GM18517 (cell line): ENCODE measurements around the gene XAF1.
"Not testable (repeated sequence)": the region's sequence is repeated elsewhere in the genome, so short reads cannot be mapped to it uniquely, and the experiment has no call there.

ENCODE experiments used
- ATAC-seq: cut with Tn5 transposase; IDR thresholded peaks from one replicate; pipeline ENCODE4 v1.9.1; 2021; ENCODE audit warnings: mild to moderate bottlenecking, moderate library complexity; ENCODE audit not compliant: unreplicated experiment

The XAF1 gene, protein sequence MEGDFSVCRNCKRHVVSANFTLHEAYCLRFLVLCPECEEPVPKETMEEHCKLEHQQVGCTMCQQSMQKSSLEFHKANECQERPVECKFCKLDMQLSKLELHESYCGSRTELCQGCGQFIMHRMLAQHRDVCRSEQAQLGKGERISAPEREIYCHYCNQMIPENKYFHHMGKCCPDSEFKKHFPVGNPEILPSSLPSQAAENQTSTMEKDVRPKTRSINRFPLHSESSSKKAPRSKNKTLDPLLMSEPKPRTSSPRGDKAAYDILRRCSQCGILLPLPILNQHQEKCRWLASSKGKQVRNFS

DNA sequence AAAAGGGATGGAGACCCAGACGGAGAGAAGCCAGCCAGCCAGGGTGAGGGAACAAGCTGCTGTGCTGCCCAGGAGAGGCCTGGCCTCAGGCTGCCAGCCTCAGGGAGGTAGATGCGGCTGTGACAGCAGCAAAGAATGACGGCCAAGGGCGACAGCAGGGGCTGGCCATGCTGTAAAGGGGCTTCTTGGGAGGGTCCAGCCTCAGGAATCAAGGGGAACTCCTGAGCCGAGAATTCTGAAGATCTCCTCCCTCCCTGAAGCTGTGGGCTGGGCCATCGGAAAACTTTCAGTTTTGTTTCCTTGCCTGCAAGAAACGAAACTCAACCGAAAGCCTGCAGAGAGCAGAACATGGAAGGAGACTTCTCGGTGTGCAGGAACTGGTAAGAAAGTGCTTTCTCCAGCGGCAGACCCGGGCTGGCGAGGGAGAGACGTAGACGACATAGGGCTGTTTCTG is at the start of gene XAF1:
Gene XAF1 (plus strand): TSS at position 316 of the 454 bp plus-strand sequence. CDS start 33 bp downstream, at position 349.
- no peak for ATAC-seq

GRCh38 chr17:6706499-6706898 is 49.3 kb upstream of the XAF1 start:
- ATAC-seq = no peak

DNA sequence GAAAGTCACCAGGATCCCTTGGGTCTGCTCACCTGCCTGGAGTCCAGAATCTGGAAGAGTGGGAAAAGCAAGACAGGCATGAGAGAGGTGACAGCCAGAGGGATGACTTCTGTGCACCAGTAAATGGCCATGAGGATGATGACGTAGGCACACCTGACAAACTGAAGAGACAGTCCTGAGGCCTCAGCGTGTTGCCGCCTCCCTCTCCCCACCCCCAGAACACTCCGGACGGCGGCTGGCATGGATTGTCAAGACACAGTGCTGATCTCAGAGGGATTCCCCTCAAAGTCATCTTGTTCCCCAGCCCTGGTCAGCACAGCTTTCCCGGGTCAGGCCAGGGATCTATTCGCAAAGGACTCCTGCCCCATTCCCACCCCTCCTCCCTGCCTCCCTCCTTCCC is 48.9 kb upstream of the XAF1 start:
- ATAC-seq = no peak

DNA sequence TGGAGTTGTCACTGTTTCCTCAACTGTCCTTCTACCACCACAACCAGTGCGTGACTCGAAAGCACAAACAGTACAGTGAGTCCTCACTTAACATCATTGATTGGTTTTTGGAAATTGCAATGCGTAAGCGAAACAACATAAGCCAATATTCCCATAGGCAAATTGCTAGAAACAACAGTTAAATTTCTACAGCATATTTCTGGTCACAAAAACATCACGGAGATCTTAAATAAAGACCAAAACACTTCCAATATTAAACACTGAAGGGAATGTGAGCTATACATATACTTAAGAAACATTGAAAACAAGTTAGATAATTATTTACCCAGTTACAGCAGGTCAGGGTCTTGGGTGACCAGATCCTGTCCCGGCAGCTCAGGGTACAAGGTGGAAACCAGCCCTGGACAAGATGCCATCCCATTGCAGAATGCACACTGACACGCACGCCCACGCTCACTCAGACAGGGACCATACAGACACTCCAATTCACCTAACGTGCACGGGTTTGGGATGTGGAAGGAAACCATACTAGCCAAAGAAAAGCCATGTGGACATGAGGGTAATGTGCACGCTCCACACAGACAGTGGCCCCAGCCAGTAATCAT is 47.4 kb upstream of the XAF1 start:
- no peak for ATAC-seq

DNA sequence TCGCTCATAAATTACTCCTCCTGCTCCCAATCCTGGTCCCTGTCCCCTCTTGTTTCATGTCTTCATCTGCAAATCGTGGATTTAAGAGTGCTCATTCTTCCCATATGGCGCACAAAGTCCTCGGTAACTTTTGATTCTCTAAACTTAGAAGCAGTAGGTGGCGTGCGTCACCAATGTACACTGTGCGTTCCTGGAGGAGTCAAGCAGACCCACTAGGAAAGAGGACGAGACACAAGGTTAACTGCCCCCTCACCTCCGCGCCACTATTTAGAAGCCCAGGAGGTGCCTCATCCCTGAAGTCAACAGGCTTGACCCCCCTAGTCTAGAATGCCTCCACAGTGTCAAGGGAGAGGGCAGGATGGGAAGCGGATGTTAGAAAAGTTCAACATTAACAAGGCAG is 45.5 kb upstream of the XAF1 start:
- ATAC-seq = no peak

DNA sequence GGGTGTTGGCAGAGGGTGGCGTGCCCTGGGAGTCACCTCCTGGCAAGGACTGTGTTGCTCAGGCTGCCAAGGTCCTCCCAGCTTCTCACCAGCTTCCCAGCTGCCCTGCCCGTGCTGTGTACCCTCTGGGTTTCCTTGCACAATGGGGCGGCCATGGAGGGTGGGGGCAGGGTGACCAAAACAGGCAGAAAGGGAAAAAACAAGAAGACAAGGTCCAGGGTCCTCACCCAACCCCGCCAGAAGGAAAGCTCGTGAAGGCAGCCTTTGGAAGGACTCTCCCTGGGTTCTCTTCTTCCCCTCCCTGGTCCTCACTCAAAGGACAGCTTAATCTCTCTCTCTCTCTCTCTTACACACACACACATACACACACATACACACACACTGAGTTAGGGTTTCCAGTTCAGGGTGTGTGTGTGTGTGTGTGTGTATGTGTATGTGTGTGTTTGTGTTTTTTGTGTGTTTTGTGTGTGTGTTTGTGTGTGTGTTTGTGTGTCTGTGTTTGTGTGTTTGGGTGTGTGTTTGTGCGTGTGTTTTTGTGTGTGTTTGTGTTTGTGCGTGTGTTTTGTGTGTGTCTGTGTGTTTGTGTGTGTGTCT is 44.7 kb upstream of the XAF1 start:
- no peak for ATAC-seq

DNA sequence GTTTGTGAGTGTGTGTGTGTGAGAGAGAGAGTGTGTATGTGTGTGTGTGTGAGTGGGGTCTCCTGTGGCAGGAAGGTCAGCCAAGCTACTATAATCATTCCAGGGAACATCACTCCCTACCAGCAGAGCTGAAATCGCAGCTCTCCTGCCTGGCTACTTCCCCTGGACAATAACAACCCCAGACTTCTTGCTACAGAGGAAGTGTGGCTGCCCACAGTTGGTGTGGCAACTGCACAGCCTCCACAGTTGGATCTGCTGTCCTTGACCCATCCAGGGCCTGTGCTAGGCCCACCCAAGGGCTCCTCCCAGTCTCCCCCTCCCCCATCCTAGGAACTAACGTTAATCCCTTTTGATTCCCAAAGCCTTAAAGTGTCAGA is 44.2 kb upstream of the XAF1 start:
- ATAC-seq = no peak

DNA sequence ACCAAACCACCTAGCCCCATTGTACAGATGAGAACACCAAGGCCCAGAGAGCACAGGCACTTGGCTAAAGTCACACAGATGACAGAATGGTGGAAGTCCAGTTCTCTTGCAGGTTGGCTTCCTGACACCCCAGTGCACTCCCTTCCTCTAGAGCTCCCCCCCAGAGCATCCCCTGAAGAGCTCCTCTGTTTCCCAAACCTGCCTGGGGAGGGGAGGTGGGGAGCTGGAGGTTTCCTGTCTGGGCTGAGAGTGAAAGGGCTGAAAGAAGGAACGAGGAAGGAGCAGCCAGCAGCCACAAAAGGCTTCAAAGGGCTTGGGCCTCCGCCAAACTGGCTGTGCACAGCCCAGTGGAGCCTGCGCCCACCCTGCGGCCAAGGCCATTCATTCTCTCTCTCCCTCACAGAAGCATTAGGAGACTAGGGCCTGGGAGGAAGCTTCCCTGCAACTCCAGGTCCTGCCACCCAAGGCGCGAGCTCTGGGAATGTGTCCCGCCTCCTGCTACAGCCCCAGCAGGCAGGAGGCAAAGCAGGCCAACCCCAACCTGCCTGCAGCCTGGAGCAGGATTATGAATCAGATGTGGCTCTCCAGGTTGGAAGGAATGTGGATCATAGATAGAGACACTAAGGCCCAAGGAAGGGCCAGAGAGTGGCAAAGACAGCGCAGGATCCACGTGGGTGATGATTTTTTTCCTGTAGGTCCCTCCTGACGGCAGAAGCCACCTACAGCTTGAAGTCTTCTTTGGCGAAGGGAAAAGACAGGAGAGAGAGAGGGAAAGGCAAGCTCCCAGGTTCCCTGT is 43.6 kb upstream of the XAF1 start:
- ATAC-seq = no peak

- ATAC-seq = no peak
Observed at GRCh38 chr17:6712854-6713129, 43.1 kb upstream of the XAF1 start.

GRCh38 chr17:6713130-6713917 is 42.5 kb upstream of the XAF1 start, which contains the start of gene SLC13A5:
TSS of gene SLC13A5 (minus strand) at chr17:6713369. CDS start at chr17:6713333, 36 bp downstream.
- ATAC-seq = no peak

DNA sequence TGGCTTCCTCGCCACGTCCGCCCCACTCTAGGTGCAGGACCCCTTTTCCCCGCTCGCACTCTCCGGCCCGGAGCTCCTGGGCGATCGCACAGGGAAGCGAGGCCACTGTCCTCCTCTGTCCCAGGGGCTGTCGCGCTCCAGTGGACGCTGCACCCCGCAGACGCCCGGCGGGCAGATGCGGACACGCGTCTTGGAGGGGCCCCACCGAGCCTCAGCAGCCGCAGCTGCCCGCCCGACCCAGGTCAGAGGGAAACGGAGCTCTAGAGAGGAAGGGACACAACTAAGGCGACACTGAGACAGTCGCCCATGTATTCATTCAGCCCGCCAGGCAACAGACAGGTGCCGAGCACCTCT is 42.0 kb upstream of the XAF1 start:
- no peak for ATAC-seq

DNA sequence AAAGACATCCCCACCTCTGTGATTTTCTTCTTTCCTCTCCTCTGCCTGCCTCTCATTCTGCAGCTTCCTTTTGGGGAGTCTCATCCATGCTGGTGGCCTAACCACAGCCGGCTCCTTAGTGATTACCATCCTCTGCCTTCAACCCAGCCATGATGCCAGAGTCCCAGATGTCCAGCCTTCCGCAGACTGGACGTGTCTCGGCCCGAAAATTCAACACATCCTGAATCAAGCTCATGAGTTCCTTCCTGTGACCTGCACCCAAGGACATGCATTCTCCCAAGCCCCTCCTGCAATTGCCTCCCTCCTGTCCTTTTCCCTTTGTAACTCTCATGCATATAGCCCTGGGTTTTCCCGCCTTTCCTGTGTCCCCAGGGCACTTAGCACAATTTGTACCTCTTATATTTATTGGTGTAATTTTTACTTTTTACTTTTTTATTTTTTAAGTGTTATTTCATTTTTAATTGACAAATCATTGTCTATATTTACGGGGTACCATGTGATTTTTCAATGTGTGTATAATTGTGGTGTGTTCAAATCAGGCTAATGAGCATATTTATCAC is 41.5 kb upstream of the XAF1 start:
- ATAC-seq = no peak

DNA sequence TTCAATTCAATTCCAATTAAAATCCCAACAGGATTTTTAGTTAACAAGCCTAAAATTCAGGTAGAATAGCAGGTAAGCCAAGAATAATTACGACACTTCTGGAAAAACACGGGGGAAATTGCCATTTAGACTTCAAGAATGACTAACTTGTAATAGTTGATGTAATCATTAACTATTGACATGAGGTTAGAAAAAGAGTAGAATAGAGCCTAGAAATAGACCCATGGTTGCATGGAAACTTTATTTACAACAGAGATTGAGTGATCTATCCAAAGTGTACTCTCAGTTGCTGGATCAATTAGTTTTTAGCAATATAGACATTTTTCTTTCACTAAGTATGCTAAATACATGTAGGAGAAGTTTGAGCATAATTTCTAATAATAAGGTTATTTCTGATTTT is 39.1 kb upstream of the XAF1 start:
- ATAC-seq = no peak

GRCh38 chr17:6721744-6722143 is 34.1 kb upstream of the XAF1 start:
- no peak for ATAC-seq

DNA sequence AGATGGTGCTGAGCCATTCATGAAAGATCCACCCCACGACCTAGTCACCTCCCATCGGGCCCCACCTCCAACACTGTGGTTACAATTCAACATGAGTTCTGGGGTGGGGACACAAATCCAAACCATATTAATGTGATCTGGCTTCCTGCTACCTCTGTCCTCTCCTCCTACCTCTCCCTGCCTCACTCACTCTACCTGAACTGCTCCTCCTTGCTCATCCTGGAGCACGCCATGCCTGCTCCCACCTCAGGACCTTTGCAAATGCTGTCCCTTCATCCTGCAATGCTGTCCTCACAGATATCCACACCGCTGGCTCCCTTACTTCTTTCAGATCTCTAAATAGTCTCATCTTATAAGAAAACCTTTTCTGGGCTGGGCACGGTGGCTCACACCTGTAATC is 31.8 kb upstream of the XAF1 start:
- ATAC-seq = no peak

- ATAC-seq = no peak
Observed at GRCh38 chr17:6729531-6729930, 26.3 kb upstream of the XAF1 start.

DNA sequence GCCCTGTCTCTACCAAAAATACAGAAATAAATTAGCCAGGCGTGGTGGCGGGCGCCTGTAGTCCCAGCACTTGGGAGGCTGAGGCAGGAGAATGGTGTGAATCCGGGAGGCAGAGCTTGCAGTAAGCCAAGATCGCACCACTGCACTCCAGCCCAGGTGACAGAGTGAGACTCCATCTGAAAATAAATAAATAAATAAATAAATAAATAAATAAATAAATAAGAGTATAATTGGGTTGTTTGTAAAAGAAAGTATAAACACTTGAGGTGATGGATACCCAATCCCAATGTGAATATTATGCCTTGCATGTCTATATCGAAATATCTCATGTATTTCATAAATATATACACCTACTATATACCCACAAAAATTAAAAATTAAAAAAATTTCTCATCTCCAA is 9.2 kb upstream of the XAF1 start:
- ATAC-seq = not testable (repeated sequence)

GRCh38 chr17:6748617-6749016 is 7.2 kb upstream of the XAF1 start:
- no peak for ATAC-seq

DNA sequence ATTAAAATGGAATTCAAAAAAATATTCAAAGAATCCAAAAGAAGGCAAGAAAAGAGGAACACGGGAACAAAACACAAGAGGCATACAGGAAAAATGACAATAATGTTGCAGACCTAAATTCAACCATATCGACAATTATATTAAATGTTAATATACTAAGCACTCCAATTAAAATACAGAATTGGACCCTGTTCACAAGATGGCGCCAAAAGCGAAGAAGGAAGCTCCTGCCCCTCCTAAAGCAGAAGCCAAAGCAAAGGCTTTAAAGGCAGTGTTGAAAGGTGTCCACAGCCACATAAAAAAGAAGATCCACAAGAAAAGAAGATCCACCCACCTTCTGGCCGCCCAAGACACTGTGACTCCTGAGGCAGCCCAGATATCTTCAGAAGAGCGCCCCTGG is 6.3 kb upstream of the XAF1 start:
- ATAC-seq = no peak

- no peak for ATAC-seq
Observed at GRCh38 chr17:6752068-6752909, 3.6 kb upstream of the XAF1 start.
